Transverse colon (tissue), 4 donors: ENCODE measurements around the gene ZFAND2B. TPM values are rescaled to one million over a fixed set of nuclear protein-coding genes. Genes with fewer than 3 reads are reported as not detected.

Source experiments
- DNase-seq: peaks from one replicate; pipeline ENCODE4 v3.0.0-alpha.2; 2019
- H3K27ac ChIP-seq, 4 donors: fragments of 200-600 bp; sonication (generic); 2 replicates each; pipeline ENCODE4 v1.5.1; 2016 to 2018; ENCODE audit warnings: inconsistent platforms in 4 of 4
- H3K27me3 ChIP-seq: fragments of 200-600 bp; sonication (generic); 2 replicates; pipeline ENCODE4 v1.5.1; 2017; ENCODE audit warnings: inconsistent platforms
- H3K36me3 ChIP-seq, 4 donors: fragments of 200-600 bp; sonication (generic); 2 replicates each; pipeline ENCODE4 v1.5.1; 2017 to 2019; ENCODE audit warnings: inconsistent platforms in 4 of 4
- H3K4me1 ChIP-seq, 4 donors: fragments of 200-600 bp; sonication (generic); 2 replicates each; pipeline ENCODE4 v1.5.1; 2017 to 2020; ENCODE audit warnings: inconsistent platforms in 4 of 4
- H3K4me3 ChIP-seq, 4 donors: fragments of 200-600 bp; sonication (generic); 1 replicate in 1 of 4; 2 replicates in 3 of 4; pipeline versions ENCODE4 v1.5.1 to v1.6.1; 2017 to 2019; ENCODE audit warnings: inconsistent platforms in 4 of 4
- H3K9me3 ChIP-seq, 2 donors: fragments of 200-600 bp; sonication (generic); 2 replicates each; pipeline ENCODE4 v1.5.1; 2017 to 2019; ENCODE audit warnings: inconsistent platforms in 2 of 2
- EP300 ChIP-seq: sonication (generic); formaldehyde crosslinking; IDR thresholded peaks from one replicate; pipeline ENCODE4 v1.6.1; 2017; ENCODE audit warnings: antibody characterized with exemption, low read depth
- POLR2A ChIP-seq: fragments of 450-650 bp; IDR thresholded peaks from one replicate; pipeline ENCODE4 v1.6.1; 2016; ENCODE audit warnings: antibody characterized with exemption, mild to moderate bottlenecking, moderate library complexity
- POLR2AphosphoS5 ChIP-seq, 3 donors: sonication (generic); formaldehyde crosslinking; IDR thresholded peaks; one replicate each; pipeline ENCODE4 v1.6.1; 2016; ENCODE audit warnings: antibody characterized with exemption in 3 of 3
- WGBS, 2 donors: methylation state at CpG; one replicate each; pipeline ENCODE4 v1.1.5; 2018; ENCODE audit warnings: low coverage in 1 of 2; 5-methylcytosine and 5-hydroxymethylcytosine counted together
- in situ Hi-C, 4 donors: fragments of 200-750 bp; cut with MboI; loops; one replicate each; pipeline versions ENCODE4 v1.15.0 to v1.15.1; 2017; ENCODE audit warnings: low sequenced_read_pairs in 3 of 4, low pct_ligation_motif_present in 1 of 4, low pct_unique_long_range_greater_than_20kb in 1 of 4
- intact Hi-C: fragments of 100-400 bp; cut with DNase I; formaldehyde crosslinking; loops from one replicate; pipeline ENCODE4 v1.15.1; 2023; ENCODE audit warnings: low total_unique reads
- total RNA-seq, 4 donors: library from RNA; depleted of rRNA; stranded (reverse); fragments of >200 nt; gene quantifications; one replicate each; pipeline ENCODE4 v1.1.0, GENCODE V29; 2016
- TF ChIP-seq, protein P1 (sequence below), 5 experiments: fragments of 200-600 bp in 3 of 5; fragments of 450-650 bp in 2 of 5; sonication (generic) in 3 of 5; IDR thresholded peaks; 1 replicate in 2 of 5; 2 replicates in 3 of 5; pipeline ENCODE4 v1.5.1; 2016 to 2017; ENCODE audit warnings: antibody characterized with exemption in 5 of 5, inconsistent platforms in 3 of 5, mild to moderate bottlenecking in 2 of 5, moderate library complexity in 1 of 5

ZFAND2B gene
- total RNA-seq, 4 donors from 2014 or later, result 90.2 to 156 (median 119) TPM

DNA sequence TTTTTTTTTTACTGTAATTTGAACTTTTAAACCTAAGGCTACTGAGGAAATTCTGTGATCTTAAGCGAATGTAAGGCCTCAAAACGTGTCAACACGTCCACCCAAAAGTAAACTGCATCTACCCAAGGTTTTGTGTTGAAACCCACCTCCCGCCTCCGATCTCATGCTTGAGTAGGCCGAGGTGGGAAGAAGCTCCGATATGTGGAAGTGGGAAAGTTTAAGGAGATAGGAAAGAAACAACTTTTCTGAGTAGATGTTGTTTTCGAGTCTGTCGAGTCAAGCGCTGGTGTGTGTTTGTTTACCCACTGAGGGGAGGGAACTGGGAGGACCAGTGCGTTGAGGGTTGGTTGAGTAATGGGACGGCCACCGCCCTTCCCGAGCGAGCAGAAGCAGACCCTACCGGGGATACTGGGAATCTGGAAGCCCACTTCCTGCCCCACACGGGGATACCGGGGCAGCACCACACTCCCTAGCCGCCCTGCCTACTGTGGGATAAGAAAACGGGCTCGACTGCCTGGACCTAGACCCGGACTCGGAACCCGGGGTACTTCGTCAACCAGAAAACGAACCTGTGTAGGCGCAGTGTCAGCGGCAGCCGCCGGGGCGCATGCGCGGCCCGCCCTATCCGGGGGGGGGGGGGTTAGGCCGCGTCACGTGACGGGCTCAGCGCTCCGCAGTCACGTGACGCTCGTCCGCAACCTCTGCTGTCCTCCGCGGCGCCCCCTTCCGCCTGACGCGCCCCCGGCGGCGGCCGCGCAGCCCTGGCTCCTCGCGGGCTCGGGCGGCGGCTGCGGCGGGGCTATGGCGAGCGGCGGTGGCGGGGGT lies 28.8 kb upstream of the ZFAND2B start, which contains the start of gene RETREG2:
Gene RETREG2 (plus strand): TSS at position 724 of the 825 bp plus-strand sequence. CDS start 78 bp downstream, at position 802.
- H3K4me3 ChIP-seq, result peak within 1 kb of the TSS; percentile 57 to 100 (median 92)
- TF ChIP-seq POLR2A (peak; percentile 99), POLR2AphosphoS5 (IDR thresholded peaks at IDR 0.05) (peak; percentile 95 to 98 (median 98)), EP300 (peak; percentile 4)
- TF ChIP-seq, protein P1, sequence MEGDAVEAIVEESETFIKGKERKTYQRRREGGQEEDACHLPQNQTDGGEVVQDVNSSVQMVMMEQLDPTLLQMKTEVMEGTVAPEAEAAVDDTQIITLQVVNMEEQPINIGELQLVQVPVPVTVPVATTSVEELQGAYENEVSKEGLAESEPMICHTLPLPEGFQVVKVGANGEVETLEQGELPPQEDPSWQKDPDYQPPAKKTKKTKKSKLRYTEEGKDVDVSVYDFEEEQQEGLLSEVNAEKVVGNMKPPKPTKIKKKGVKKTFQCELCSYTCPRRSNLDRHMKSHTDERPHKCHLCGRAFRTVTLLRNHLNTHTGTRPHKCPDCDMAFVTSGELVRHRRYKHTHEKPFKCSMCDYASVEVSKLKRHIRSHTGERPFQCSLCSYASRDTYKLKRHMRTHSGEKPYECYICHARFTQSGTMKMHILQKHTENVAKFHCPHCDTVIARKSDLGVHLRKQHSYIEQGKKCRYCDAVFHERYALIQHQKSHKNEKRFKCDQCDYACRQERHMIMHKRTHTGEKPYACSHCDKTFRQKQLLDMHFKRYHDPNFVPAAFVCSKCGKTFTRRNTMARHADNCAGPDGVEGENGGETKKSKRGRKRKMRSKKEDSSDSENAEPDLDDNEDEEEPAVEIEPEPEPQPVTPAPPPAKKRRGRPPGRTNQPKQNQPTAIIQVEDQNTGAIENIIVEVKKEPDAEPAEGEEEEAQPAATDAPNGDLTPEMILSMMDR (IDR thresholded peaks at IDR 0.05), result peak in 4 of 5 experiments; percentile 30 to 43 (median 34)
- H3K4me1 ChIP-seq, result peaks cover 14 to 56% (median 36%) of the 10 kb centered on the region in 4 donors
- no peaks in the 10 kb centered on the region for H3K9me3 ChIP-seq
- intact Hi-C loops, result loop anchor here (2.0 kb wide), 1 partner anchor 103 kb away; no protein-coding TSS in a partner anchor
- H3K36me3 ChIP-seq, result peaks cover 0 to 42% (median 19%) of the 10 kb centered on the region in 4 donors
- peak; percentile 89 for DNase-seq
- H3K27ac ChIP-seq, result peak within 1 kb of the TSS; percentile 93 to 100 (median 96)
- no peaks in the 10 kb centered on the region for H3K27me3 ChIP-seq
- WGBS, 2 donors, result 0% methylated on average over 4 to 46 of the region's 67 CpGs
- in situ Hi-C loops, result loop anchor here in 2 of 4 donors (10.0 kb wide), 1 partner anchor 117 kb away; no protein-coding TSS in a partner anchor

DNA sequence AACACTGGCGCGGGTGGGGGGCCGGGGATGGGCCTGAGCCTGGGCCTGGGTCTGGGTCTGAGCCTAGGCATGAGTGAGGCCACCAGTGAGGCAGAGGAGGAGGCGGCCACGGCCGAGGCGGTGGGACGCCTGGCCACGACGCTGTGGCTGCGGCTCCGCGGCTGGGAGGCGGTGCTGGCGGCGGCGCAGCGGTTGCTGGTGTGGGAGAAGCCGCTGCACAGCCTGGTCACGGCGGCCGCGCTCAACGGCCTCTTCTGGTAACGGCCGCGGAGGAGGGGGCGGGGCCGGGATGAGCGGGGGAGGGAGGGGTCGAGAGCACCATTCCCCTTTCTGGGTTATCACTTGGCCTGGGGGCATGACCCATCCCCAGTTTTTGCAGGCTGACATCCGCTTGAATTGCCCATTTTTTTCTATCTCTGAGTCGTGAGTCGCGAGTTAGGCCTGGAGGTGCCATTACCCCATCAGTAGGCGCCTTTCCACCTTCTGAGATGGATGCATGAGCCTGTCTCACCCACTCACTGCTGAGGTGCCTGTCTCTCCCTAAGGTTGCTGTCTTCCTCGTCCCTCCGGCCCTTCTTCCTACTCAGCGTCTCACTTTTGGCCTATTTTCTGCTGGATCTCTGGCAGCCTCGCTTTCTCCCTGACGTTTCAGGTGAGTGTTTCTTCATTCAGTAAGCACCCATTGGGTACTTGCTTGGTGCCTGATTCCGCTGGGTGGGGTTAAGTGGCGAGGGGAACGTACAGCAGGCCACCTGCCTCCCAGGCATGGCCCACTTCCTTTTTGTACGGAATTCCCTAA lies 28.0 kb upstream of the ZFAND2B start:
- in situ Hi-C loops, result loop anchor here in 2 of 4 donors (10.0 kb wide), 1 partner anchor 116 kb away; no protein-coding TSS in a partner anchor
- TF ChIP-seq POLR2A, result no peak
- TF ChIP-seq EP300, result no peak
- TF ChIP-seq, protein P1 (IDR thresholded peaks at IDR 0.05), result peak in 1 of 5 experiments; percentile 6
- no peak for TF ChIP-seq POLR2AphosphoS5 (IDR thresholded peaks at IDR 0.05)
- Histone ChIP-seq H3K4me3 (peak overlapping the region; percentile 57 to 98 (median 84)), H3K27ac (peak overlapping the region; percentile 93 to 100 (median 96)), H3K9me3 (no peaks in the 10 kb centered on the region), H3K27me3 (no peaks in the 10 kb centered on the region), H3K36me3 (peaks cover 0 to 41% (median 15%) of the 10 kb centered on the region in 4 donors), H3K4me1 (peaks cover 14 to 63% (median 38%) of the 10 kb centered on the region in 4 donors)
- WGBS, 2 donors, result 0 to 3% methylated on average over 8 to 20 of the region's 45 CpGs
- DNase-seq, result peak; percentile 55
- intact Hi-C loops, result no loop called here

DNA sequence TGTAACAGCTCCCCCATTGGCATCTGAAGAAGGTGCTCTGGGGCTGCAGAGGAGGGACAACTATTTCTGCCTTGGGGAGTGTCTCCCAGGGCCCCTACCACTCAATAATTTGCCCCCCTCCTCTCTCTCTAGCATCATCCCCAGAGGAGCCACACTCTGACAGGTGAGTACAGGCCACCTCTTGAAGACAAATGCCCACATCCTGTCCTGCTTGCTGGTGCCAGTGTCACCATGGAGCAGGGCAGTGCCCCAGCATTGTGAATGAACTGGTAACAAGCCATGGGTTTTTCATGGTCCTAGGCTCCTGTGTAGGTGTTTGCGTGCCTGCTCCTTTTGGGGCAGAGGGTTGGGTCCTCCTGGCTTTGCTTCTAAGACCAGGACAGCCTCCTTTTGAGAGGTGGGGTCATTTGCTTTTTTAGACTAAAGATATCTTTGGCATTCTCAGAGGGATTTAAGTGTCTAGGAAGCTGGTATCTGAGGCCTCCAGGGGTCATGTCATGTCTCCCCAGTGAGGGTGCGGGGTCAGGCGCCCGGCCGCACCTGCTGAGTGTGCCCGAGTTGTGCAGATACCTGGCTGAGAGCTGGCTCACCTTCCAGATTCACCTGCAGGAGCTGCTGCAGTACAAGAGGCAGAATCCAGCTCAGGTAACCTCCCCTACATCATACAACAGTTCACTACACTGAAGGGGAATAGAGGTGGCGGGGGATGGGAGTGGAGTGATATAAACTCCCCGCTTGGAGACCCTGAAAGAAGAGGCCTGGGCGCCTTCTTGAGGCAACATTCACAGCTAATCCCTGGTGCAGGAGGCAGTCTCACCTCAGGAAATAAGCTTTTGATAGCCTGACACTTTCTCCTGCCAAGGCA lies 26.7 kb upstream of the ZFAND2B start:
- H3K27ac ChIP-seq, result no peak overlapping the region
- H3K9me3 ChIP-seq, result no peaks in the 10 kb centered on the region
- peak overlapping the region in 1 of 4 donors; percentile 87 for H3K4me3 ChIP-seq
- WGBS, 2 donors, result 94 to 96% methylated on average over 3 to 9 of the region's 9 CpGs
- no peaks in the 10 kb centered on the region for H3K27me3 ChIP-seq
- DNase-seq, result no peak
- H3K36me3 ChIP-seq, result peaks cover 0 to 43% (median 10%) of the 10 kb centered on the region in 4 donors
- H3K4me1 ChIP-seq, result peaks cover 14 to 62% (median 34%) of the 10 kb centered on the region in 4 donors
- intact Hi-C loops, result no loop called here
- TF ChIP-seq EP300 (no peak), POLR2AphosphoS5 (IDR thresholded peaks at IDR 0.05) (no peak), POLR2A (no peak)
- TF ChIP-seq, protein P1 (IDR thresholded peaks at IDR 0.05), result no peak
- in situ Hi-C loops, result loop anchor here in 2 of 4 donors (10.0 kb wide), 1 partner anchor 115 kb away; no protein-coding TSS in a partner anchor
